Thoracic aorta (tissue), 2 donors: ENCODE results near the gene PCDH7. TPM values are rescaled to one million over a fixed set of nuclear protein-coding genes. Genes with fewer than 3 reads are reported as not detected.

Experiments
- ATAC-seq: fragments of 150-250 bp; one replicate; pipeline ENCODE4 v1.8.0; 2017; ENCODE audit warnings: low read depth; ENCODE audit not compliant: insufficient number of reproducible peaks, low FRiP score
- DNase-seq: peaks from one replicate; pipeline ENCODE4 v3.0.0-alpha.2; 2020; ENCODE audit warnings: low spot score
- H3K27ac ChIP-seq, 2 donors: fragments of 200-600 bp; sonication (generic); 1 replicate in 1 of 2; 2 replicates in 1 of 2; pipeline ENCODE4 v1.5.1; 2016; ENCODE audit warnings: mild to moderate bottlenecking in 2 of 2, moderate library complexity in 2 of 2
- H3K27me3 ChIP-seq: fragments of 200-600 bp; sonication (generic); replicated peaks from 2 replicates; pipeline ENCODE4 v1.6.0; 2016; ENCODE audit warnings: mild to moderate bottlenecking; ENCODE audit not compliant: insufficient read depth
- H3K36me3 ChIP-seq: fragments of 200-600 bp; sonication (generic); one replicate; pipeline ENCODE4 v1.5.1; 2016
- H3K4me1 ChIP-seq, 2 donors: fragments of 200-600 bp; sonication (generic); 1 replicate in 1 of 2; 2 replicates in 1 of 2; pipeline versions ENCODE4 v1.5.1 to v1.6.0; 2016; ENCODE audit warnings: low read depth in 2 of 2, mild to moderate bottlenecking in 1 of 2; ENCODE audit not compliant: control insufficient read depth in 1 of 2
- H3K4me3 ChIP-seq: fragments of 200-600 bp; sonication (generic); 2 replicates; pipeline ENCODE4 v1.5.1; 2016; ENCODE audit warnings: mild to moderate bottlenecking
- H3K9me3 ChIP-seq: fragments of 200-600 bp; sonication (generic); 2 replicates; pipeline ENCODE4 v1.5.1; 2016
- total RNA-seq, 2 donors: library from RNA; depleted of rRNA; stranded (reverse); fragments of >200 nt; gene quantifications; one replicate each; pipeline versions ENCODE4 v1.1.0 to v1.2.3, GENCODE V29; 2016
- TF ChIP-seq, protein P1 (sequence below): fragments of 200-600 bp; sonication (generic); IDR thresholded peaks from one replicate; pipeline ENCODE4 v1.5.1; 2019; ENCODE audit warnings: antibody characterized with exemption

PCDH7 gene
- total RNA-seq, 2 donors from 2014 or later: 331 to 435 TPM

DNA sequence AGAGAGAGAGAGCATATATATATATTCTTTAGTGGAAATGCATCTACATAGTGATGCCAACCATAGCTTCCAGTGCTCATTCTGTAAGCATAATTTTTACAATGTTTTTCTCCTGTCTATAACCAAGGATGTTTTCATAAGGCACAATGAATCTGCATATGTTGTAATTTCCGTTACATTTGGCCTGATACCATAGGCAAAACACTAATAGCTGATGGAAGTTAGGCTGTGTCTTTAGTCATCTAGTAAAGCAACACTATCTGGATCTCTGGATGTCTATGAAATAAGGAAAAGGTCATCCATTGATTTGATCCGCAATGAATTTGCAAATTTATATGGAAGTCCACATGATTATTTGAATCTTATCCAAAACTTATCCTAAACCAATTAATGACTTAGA lies 8.1 kb downstream of the PCDH7 start:
- H3K27me3 ChIP-seq: no peaks in the 10 kb centered on the region
- ATAC-seq (no peak), DNase-seq (no peak)
- H3K36me3 ChIP-seq: no peaks in the 10 kb centered on the region
- peaks cover 17 to 19% of the 10 kb centered on the region in 2 donors for H3K4me1 ChIP-seq
- H3K27ac ChIP-seq: no peak overlapping the region
- TF ChIP-seq, protein P1, sequence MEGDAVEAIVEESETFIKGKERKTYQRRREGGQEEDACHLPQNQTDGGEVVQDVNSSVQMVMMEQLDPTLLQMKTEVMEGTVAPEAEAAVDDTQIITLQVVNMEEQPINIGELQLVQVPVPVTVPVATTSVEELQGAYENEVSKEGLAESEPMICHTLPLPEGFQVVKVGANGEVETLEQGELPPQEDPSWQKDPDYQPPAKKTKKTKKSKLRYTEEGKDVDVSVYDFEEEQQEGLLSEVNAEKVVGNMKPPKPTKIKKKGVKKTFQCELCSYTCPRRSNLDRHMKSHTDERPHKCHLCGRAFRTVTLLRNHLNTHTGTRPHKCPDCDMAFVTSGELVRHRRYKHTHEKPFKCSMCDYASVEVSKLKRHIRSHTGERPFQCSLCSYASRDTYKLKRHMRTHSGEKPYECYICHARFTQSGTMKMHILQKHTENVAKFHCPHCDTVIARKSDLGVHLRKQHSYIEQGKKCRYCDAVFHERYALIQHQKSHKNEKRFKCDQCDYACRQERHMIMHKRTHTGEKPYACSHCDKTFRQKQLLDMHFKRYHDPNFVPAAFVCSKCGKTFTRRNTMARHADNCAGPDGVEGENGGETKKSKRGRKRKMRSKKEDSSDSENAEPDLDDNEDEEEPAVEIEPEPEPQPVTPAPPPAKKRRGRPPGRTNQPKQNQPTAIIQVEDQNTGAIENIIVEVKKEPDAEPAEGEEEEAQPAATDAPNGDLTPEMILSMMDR: no peak
- peak overlapping the region; percentile 83 for H3K4me3 ChIP-seq
- H3K9me3 ChIP-seq: no peaks in the 10 kb centered on the region

DNA sequence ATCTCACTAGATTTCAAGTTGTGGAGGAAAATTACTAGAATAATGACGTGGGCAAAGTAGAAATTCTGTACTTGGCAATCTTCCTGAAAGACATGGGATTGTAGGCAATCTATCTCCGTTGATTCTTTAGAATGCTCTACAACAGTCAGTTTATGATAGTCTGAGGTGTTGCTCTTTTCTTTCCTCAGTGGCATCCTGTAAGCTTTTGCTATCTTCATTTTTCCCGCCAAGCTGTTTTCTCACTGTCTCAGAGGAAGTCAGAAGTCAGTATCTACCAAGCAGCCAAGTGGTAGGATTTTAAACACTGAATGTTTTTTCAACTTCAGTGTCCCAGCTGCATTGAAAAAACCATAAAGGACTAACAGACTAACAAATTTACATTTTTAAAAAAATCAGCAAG lies 23.7 kb downstream of the PCDH7 start:
- TF ChIP-seq, protein P1: no peak

DNA sequence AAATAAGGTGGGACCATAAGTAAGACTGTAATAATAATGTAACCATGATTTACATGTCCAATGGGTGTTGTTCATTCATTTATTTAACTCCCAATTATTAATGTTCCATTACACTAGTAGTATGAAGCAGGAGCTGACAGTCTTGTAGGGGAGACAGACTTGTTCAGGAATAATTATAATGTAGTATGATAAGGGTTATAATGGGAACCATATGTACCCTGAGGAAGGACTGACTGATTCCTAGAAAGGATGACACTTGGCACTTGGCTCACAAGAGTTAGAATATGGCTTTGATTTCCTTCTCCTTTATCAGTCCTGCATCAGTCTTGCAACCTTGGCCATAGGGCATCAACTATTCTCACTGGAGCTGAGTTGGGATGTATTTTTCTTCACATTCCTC lies 24.2 kb downstream of the PCDH7 start:
- Histone ChIP-seq H3K4me3 (no peak overlapping the region), H3K9me3 (no peaks in the 10 kb centered on the region), H3K27ac (peak overlapping the region; percentile 52 to 84), H3K36me3 (no peaks in the 10 kb centered on the region), H3K4me1 (peaks cover 25 to 73% of the 10 kb centered on the region in 2 donors), H3K27me3 (no peaks in the 10 kb centered on the region)
- no peak for DNase-seq
- ATAC-seq: no peak
- TF ChIP-seq, protein P1: no peak

More for the DNA sequence above, 23.7 kb downstream of the PCDH7 start:
- H3K36me3 ChIP-seq: no peaks in the 10 kb centered on the region
- ATAC-seq: no peak
- no peaks in the 10 kb centered on the region for H3K27me3 ChIP-seq
- H3K4me3 ChIP-seq: no peak overlapping the region
- DNase-seq: no peak
- H3K9me3 ChIP-seq: no peaks in the 10 kb centered on the region
- H3K4me1 ChIP-seq: peaks cover 25 to 76% of the 10 kb centered on the region in 2 donors
- H3K27ac ChIP-seq: peak overlapping the region; percentile 52 to 84

DNA sequence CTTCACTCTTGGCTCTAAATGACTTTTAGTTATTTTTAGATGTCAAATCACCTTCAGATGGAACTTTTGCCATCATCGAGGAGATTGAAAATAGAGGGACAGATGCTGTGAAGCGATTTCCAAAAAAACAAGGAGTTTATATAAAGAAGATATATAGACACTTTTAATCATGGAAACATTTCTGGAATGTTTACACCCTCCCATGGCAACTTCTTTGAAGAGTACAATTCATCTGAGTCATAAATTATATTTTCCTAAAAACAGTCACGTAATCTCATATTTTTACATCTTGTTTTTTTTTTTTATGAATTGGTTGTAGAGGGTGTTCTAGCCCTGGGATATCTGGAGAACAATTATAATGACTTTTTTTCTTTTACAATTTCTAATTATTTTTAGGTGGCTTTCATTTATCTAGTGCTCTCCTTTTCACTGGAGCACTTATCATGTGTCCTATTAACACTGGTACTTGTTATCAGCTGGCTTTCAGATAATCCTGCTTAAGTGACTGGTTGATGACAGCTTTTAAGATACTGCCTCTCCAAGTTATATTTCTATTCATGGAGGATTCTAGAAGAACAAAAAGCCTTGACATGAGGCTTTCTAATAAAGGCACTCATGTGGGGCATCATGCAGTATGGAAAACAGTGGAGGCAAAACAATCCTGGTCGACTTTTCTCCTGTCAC lies 24.9 kb downstream of the PCDH7 start:
- no peak for DNase-seq
- no peaks in the 10 kb centered on the region for H3K9me3 ChIP-seq
- no peaks in the 10 kb centered on the region for H3K27me3 ChIP-seq
- peak overlapping the region; percentile 52 to 84 for H3K27ac ChIP-seq
- peaks cover 25 to 66% of the 10 kb centered on the region in 2 donors for H3K4me1 ChIP-seq
- ATAC-seq: peak; percentile 80
- H3K36me3 ChIP-seq: no peaks in the 10 kb centered on the region
- no peak overlapping the region for H3K4me3 ChIP-seq
- TF ChIP-seq, protein P1: no peak

DNA sequence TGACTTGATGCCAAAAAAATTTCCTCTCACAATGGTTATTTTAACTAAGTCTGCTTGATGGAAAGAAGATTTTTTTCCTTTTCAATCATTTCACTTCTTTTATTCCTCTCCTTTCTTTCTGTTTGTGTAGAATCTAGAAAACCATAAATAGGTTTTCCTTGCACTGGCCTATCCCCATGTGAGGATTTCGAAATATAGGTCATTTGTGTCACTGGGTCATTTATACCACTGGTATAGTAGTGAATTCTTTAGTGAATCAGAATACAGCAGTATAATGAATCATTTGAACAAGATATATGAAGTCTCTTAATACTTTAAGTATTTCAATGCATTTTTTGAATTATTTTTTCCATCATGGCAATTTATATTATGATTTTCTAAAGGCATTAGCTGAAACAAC lies 26.6 kb downstream of the PCDH7 start:
- TF ChIP-seq, protein P1: no peak
- Histone ChIP-seq H3K4me1 (peaks cover 25 to 60% of the 10 kb centered on the region in 2 donors), H3K9me3 (no peaks in the 10 kb centered on the region), H3K27me3 (no peaks in the 10 kb centered on the region), H3K4me3 (no peak overlapping the region), H3K27ac (peak overlapping the region in 1 of 2 donors; percentile 84), H3K36me3 (no peaks in the 10 kb centered on the region)
- no peak for ATAC-seq
- DNase-seq: no peak
